Prostate gland (tissue), 2 donors: ENCODE results near the gene SH2D4B. TPM values are rescaled to one million over a fixed set of nuclear protein-coding genes. Genes with fewer than 3 reads are reported as not detected.

Experiments used
- DNase-seq: peaks from one replicate; pipeline ENCODE4 v3.0.0-alpha.2; 2019; ENCODE audit warnings: low spot score
- H3K27ac ChIP-seq, 2 donors: fragments of 200-600 bp; sonication (generic); 2 replicates each; pipeline ENCODE4 v1.5.1; 2017 to 2019
- H3K27me3 ChIP-seq: fragments of 200-600 bp; sonication (generic); replicated peaks from 2 replicates; pipeline ENCODE4 v1.5.1; 2019; ENCODE audit not compliant: insufficient read depth
- H3K36me3 ChIP-seq, 2 donors: fragments of 200-600 bp; sonication (generic); 1 replicate in 1 of 2; 2 replicates in 1 of 2; pipeline versions ENCODE4 v1.5.1 to v1.8.1; 2017 to 2019
- H3K4me1 ChIP-seq: fragments of 200-600 bp; sonication (generic); replicated peaks from 2 replicates; pipeline ENCODE4 v1.5.1; 2019
- H3K4me3 ChIP-seq, 2 donors: fragments of 200-600 bp; sonication (generic); 2 replicates each; pipeline ENCODE4 v1.5.1; 2017 to 2019
- H3K9me3 ChIP-seq: fragments of 200-600 bp; sonication (generic); 2 replicates; pipeline ENCODE4 v1.5.1; 2017
- POLR2A ChIP-seq: fragments of 450-650 bp; IDR thresholded peaks from one replicate; pipeline ENCODE4 v1.6.1; 2016; ENCODE audit warnings: antibody characterized with exemption, mild to moderate bottlenecking
- POLR2AphosphoS5 ChIP-seq: sonication (generic); formaldehyde crosslinking; IDR thresholded peaks from one replicate; pipeline ENCODE4 v1.6.1; 2017; ENCODE audit warnings: antibody characterized with exemption
- WGBS: methylation state at CpG from one replicate; pipeline ENCODE4 v1.1.5; 2018; 5-methylcytosine and 5-hydroxymethylcytosine counted together
- intact Hi-C: fragments of 100-400 bp; cut with DNase I; formaldehyde crosslinking; loops from one replicate; pipeline ENCODE4 v1.14.2; 2022
- total RNA-seq, 2 donors: library from RNA; depleted of rRNA; stranded (reverse); fragments of >200 nt; gene quantifications; one replicate each; pipeline ENCODE4 v1.1.0, GENCODE V29; 2016
- TF ChIP-seq, protein P1 (sequence below), 4 experiments: fragments of 200-600 bp in 2 of 4; fragments of 450-650 bp in 2 of 4; sonication (generic) in 2 of 4; IDR thresholded peaks; 1 replicate in 3 of 4; 2 replicates in 1 of 4; pipeline ENCODE4 v1.5.1; 2016 to 2019; ENCODE audit warnings: antibody characterized with exemption in 4 of 4, mild to moderate bottlenecking in 2 of 4, moderate library complexity in 2 of 4

Gene SH2D4B
- total RNA-seq, 2 donors from 2014 or later = 0.40 TPM; not detected in 1

DNA sequence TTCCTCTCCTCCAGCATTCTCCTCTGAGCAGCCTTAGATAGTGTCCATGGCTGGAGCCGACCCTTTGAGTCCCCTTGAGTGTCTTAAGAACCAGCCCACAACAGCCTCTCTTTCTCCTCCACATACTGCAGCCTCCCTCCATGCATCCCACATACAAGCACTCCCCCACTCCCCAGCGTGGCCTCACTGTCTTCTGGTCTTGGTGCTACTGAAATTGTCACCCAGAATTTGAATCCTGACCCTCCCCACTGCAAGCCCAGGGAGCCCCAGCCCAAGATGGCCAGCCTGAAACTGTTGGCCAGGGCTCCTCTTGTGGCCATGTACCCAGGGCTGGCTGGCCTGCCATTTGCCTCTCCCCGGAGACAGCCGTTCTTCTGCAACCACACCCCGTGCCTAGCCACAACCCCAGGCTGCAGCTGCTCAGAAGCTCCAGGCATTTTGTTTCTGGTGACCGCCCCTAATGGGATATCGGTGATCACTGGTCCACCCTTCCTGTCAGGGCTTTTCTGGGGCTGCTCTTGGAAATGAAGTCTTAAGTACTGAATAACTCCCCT lies 18.8 kb upstream of the SH2D4B start:
- Histone ChIP-seq H3K27ac (no peak overlapping the region), H3K4me1 (no peaks in the 10 kb centered on the region), H3K9me3 (no peaks in the 10 kb centered on the region), H3K27me3 (no peaks in the 10 kb centered on the region), H3K4me3 (no peak overlapping the region), H3K36me3 (peaks cover 0 to 36% of the 10 kb centered on the region in 2 donors)
- TF ChIP-seq POLR2A (no peak), POLR2AphosphoS5 (no peak)
- TF ChIP-seq, protein P1, sequence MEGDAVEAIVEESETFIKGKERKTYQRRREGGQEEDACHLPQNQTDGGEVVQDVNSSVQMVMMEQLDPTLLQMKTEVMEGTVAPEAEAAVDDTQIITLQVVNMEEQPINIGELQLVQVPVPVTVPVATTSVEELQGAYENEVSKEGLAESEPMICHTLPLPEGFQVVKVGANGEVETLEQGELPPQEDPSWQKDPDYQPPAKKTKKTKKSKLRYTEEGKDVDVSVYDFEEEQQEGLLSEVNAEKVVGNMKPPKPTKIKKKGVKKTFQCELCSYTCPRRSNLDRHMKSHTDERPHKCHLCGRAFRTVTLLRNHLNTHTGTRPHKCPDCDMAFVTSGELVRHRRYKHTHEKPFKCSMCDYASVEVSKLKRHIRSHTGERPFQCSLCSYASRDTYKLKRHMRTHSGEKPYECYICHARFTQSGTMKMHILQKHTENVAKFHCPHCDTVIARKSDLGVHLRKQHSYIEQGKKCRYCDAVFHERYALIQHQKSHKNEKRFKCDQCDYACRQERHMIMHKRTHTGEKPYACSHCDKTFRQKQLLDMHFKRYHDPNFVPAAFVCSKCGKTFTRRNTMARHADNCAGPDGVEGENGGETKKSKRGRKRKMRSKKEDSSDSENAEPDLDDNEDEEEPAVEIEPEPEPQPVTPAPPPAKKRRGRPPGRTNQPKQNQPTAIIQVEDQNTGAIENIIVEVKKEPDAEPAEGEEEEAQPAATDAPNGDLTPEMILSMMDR (IDR thresholded peaks at IDR 0.05) = no peak
- intact Hi-C loops = no loop called here
- 87% methylated on average over 7 of the region's 7 CpGs for WGBS
- DNase-seq = no peak

DNA sequence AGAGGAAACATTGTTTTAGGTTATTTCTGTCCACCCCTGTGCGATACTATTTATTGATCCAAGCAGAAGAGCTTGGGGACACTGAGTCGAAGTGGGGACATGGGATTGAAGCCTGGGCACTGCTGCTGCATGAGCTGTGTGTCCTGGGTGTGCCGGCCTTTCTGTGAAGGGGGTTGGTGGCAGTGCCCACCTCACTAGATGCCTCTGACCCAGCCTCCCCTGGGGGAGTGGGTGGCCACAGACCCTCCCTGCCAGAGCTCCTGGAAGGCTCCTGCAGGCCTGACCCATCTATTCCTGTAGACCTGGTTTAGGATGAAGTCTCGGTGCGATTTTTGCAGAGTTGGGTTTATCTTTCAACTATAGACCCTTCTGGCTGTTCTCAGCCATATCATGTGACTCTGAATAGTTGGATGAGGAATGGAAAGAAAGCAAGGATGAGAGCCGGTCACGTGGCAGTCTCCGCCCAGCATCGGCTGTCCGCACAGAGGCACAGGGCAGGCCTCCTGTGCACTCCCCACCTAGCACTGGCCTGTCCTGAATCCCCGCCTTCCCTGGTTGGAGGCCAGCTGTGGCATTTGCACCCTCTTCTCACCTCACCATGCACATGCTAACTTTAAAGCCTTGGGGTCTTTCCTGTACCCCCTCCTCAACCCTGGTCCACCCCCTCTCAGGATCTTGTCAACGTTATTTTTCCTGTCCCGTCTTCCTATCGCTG lies 17.6 kb upstream of the SH2D4B start:
- 87% methylated on average over 14 of the region's 14 CpGs for WGBS
- no peak overlapping the region for H3K27ac ChIP-seq
- no peaks in the 10 kb centered on the region for H3K9me3 ChIP-seq
- TF ChIP-seq POLR2A (no peak), POLR2AphosphoS5 (no peak)
- TF ChIP-seq, protein P1 (IDR thresholded peaks at IDR 0.05) = no peak
- intact Hi-C loops = no loop called here
- peaks cover 0 to 27% of the 10 kb centered on the region in 2 donors for H3K36me3 ChIP-seq
- H3K27me3 ChIP-seq = no peaks in the 10 kb centered on the region
- H3K4me1 ChIP-seq = no peaks in the 10 kb centered on the region
- no peak overlapping the region for H3K4me3 ChIP-seq
- DNase-seq = no peak

DNA sequence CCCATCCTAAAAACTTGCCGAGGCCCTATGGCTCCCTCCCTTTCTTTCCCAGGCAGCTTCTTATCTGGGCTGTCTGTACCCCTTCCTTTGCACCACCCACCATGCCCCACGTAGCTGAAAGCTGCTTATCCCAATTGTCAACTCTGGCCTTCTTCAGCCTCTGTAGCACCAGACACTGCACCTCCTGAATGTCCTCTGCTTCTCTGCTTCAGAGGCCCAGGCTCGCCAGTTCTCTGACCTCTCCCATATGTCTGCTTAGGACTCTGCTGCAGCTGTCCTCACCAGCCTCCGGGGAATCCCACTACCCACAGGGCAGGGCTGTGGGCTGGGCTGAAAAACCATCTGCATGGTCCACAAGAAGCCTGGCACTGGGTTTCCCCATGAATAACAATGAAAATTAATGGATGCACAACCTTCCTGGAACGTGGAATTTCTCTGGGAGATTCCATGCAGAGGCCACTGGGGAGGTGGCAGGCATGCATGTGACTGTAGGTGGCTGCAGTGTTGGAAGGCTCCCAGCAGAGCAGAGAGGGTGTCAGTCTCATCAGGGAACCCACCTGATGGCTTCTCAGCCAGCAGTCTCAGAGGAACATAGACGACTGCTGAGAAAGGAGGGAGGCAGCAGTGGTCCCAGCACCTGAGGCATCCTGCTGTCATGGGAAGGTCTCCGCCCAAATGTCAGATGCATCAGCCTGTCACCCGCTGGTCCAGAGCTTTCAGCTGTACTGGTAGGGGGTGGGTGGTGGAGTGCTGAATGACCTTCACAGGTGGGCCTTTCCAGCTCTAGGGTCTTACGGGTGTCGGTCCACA lies 16.8 kb upstream of the SH2D4B start:
- H3K36me3 ChIP-seq = peaks cover 0 to 20% of the 10 kb centered on the region in 2 donors

DNA sequence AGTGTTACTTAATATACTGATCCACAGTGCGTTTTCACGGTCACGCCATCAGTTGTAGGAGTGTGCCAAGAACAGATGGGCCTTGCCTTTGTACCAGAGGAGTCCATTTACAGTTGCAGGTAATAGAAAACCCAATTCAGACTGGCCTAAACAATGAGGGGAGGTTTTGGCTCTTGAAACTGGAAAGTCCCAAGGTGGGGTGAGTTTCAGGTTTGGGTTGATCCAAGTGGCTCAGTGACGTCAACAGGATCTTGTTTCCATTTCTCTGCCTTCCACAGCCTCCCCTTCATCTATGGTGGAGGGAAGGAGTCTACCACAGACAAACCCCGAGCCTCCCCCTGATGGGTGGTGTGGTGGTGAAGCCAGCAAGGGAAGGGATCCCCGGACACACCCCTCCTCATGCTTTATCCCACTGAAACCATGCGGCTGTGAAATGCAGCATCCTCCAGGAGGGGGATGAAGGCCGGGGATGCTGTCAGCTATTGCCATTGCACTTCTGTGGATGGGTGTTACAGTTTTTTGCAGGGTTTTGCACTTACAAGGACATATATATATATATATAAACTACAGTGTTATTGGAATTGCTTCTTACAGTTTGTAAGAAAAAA lies 14.8 kb upstream of the SH2D4B start:
- DNase-seq = no peak
- no peaks in the 10 kb centered on the region for H3K9me3 ChIP-seq
- H3K4me3 ChIP-seq = no peak overlapping the region
- TF ChIP-seq POLR2AphosphoS5 (peak; percentile 4), POLR2A (no peak)
- TF ChIP-seq, protein P1 (IDR thresholded peaks at IDR 0.05) = no peak
- no peak overlapping the region for H3K27ac ChIP-seq
- 57% methylated on average over 8 of the region's 8 CpGs for WGBS
- H3K4me1 ChIP-seq = no peaks in the 10 kb centered on the region
- H3K27me3 ChIP-seq = no peaks in the 10 kb centered on the region
- H3K36me3 ChIP-seq = peaks cover 0 to 6% of the 10 kb centered on the region in 2 donors
- intact Hi-C loops = no loop called here

More for the DNA sequence above, 16.8 kb upstream of the SH2D4B start:
- no peak for DNase-seq
- Histone ChIP-seq H3K27ac (no peak overlapping the region), H3K9me3 (no peaks in the 10 kb centered on the region), H3K4me3 (no peak overlapping the region), H3K4me1 (no peaks in the 10 kb centered on the region), H3K27me3 (no peaks in the 10 kb centered on the region)
- TF ChIP-seq, protein P1 (IDR thresholded peaks at IDR 0.05) = no peak
- no peak for TF ChIP-seq POLR2A
- no peak for TF ChIP-seq POLR2AphosphoS5
- intact Hi-C loops = no loop called here
- 82% methylated on average over 10 of the region's 10 CpGs for WGBS
